Airway epithelial cell (primary cell): ENCODE data around the gene TGM1. TPM values are rescaled to one million over a fixed set of nuclear protein-coding genes. Genes with fewer than 3 reads are reported as not detected.

ENCODE experiments used
- total RNA-seq: library from RNA; depleted of rRNA; stranded (reverse); fragments of >200 nt; gene quantifications from 2 replicates; pipeline ENCODE4 v1.2.3, GENCODE V29; 2015

The TGM1 gene
- total RNA-seq: 229 and 247 TPM in 2 replicates

DNA sequence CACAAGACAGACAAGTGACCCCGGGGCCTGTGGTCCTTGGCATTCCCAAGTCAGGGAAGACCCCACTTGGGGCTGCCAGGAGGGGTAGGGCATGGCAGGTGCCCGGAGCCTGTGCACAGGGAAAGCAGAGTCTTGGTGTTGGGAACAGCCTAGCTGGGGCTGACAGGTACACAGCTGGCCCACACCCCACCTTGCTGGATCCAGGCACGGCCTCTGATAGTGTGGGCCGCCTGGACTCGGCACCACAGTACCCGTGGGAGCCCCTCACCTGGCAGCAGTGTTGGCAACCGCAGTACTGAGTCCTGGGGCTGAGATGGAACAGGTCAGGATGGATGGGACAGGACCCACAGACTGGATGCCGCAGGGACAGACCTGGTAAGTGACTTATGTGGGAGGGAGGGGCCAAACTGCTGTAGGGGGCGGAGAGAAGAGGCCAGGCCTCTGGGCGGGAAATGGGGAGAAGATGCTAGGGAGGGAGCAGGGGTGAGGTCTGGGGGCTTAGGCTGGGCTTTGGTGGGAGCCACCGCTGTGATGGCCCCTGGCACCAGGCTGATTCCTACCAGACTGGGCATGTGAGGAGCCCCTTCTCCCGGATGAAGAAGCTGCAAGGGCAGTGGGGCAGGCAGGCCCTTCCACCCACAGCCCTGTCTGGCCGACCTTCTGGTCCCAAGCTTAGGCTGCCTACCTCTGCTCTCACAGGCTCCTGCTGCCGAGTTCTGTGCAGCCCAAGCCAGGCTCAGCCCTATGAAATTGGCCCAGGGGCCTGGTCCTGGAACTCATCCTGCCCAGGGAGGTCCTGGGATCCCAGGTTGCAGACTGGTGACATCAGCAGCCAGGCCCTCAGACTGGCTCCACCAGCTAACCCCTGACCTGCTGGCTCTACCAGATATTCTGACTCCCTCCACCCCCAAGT is at the start of gene TGM1:
Gene TGM1 (minus strand): TSS at position 357 of the 913 bp plus-strand sequence. CDS start 825 bp downstream, outside the sequence.

DNA sequence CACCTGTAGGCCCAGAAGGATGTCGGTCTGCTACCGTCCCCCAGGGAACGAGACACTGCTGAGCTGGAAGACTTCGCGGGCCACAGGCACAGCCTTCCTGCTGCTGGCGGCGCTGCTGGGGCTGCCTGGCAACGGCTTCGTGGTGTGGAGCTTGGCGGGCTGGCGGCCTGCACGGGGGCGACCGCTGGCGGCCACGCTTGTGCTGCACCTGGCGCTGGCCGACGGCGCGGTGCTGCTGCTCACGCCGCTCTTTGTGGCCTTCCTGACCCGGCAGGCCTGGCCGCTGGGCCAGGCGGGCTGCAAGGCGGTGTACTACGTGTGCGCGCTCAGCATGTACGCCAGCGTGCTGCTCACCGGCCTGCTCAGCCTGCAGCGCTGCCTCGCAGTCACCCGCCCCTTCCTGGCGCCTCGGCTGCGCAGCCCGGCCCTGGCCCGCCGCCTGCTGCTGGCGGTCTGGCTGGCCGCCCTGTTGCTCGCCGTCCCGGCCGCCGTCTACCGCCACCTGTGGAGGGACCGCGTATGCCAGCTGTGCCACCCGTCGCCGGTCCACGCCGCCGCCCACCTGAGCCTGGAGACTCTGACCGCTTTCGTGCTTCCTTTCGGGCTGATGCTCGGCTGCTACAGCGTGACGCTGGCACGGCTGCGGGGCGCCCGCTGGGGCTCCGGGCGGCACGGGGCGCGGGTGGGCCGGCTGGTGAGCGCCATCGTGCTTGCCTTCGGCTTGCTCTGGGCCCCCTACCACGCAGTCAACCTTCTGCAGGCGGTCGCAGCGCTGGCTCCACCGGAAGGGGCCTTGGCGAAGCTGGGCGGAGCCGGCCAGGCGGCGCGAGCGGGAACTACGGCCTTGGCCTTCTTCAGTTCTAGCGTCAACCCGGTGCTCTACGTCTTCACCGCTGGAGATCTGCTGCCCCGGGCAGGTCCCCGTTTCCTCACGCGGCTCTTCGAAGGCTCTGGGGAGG is 47.9 kb upstream of the TGM1 start, which contains the start of gene LTB4R:
Gene LTB4R (plus strand): TSS at position 857 of the 959 bp plus-strand sequence. CDS start 4,150 bp downstream, outside the sequence.

DNA sequence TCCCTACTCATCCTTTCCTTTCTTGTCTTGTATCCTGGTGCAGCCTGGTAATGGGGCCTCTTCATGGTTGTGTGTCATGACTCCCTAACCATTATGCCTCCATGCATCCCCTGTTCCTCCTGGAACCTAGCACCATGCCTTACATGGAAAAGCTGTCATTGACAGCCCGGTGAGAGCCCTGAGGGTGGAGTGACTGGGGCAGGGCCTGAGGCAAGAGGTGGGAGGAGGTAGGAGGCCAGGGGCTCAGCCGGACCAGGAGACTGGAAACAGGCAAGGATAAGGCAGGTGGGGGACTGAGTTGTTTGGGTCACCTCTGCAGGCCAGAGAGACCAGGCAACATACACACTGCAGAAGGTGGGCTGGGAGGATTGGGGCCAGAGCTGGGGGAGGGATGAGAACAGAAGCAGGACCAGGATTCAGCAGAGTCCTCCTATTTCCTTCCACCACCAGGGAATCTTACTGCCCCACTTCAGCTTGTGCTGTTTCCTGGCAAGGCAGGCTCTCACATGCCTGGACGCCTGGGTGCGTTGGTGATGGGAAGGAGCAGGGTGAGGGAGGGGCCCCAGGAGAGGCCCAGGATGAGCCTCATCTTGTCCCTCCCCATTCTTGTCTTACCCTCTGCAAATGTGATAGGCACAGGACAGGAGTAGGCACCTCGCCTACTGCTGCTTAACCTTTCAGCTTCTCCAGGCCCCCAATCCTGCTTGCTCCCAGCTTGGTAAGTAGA is 46.7 kb upstream of the TGM1 start, which contains the start of gene LTB4R2:
Gene LTB4R2 (plus strand): TSS at position 603 of the 727 bp plus-strand sequence. CDS start 525 bp downstream, outside the sequence.

DNA sequence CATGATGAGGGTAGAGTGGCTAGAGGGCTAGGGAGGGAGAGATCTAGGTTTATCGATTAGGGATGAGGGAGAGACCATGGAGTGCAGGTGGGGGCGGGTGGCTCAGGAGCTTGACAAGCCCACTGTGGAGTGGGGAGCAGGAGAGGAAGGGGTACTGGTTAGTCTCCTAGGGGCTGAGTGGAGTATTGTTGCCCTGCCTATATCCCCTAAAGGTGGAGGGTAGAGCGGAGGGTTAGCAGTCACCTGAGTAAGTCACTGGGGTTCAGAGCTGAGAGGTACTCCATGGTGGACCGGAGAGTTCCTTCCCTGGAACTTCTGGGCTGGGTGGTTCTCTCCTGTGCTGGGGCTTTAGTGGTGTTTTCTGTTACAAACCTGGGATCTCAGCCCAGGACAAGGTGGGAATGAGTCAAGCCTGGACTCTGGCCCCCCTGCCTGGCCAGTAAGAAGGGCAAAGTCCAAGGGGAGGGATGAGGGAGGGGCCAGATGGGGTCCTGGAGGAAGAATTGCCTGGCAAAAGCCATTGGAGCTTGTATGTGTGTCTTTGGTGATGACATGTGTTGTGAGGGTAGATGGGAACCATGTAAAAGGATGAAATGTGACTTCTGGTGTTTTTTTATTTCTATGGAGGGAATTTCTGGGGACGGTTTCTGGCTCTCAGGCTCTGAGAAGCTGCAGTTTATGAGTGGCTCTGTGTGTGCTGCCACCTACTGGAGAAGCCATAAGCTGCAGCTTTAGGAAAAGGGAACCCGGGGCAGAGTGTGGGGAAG is 44.8 kb upstream of the TGM1 start, which contains the start of gene CIDEB:
Gene CIDEB (minus strand): TSS at position 403 of the 767 bp plus-strand sequence. CDS start 119 bp downstream, at position 284.

GRCh38 chr14:24299255-24300191 is 36.5 kb upstream of the TGM1 start, which contains the start of the genes DHRS1 and NOP9:
TSS of gene DHRS1 (minus strand) at chr14:24299780. CDS start at chr14:24299106, 674 bp downstream.
TSS of gene NOP9 (plus strand) at chr14:24299850. CDS start at chr14:24299955, 105 bp downstream.

GRCh38 chr14:24271134-24271833 is 8.3 kb upstream of the TGM1 start, which contains the start of gene RABGGTA:
TSS of gene RABGGTA (minus strand) at chr14:24271597. CDS start at chr14:24271115, 482 bp downstream.

GRCh38 chr14:24232645-24233537 is 30.1 kb downstream of the TGM1 start, which contains the start of gene GMPR2:
TSS of gene GMPR2 (plus strand) at chr14:24232929. CDS start at chr14:24233254, 325 bp downstream.

DNA sequence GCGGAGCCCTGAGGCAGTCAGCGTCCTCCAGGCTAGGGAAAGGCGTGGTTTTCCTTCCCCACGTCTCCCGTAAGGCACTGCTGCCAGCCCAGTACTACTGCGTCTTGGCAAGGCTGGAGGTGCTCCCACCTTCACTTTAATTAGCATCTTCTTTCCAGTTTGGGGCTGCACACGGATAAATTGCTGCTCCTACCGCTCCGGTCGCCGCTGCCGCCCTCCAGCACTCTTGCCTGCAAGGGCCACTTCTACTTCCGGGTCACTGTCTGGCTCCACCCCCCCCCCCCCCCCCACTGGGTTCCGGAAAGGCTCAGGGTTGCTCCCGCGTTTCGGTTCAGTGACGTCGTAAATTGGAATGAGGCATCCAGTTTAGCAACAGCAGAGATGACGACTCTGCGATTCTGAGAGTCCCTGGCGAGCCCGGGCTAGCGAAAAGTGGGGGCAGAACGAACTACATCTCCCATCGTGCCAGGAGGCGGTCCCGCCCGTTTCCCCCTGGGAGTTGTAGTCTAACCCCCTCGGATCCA is 30.8 kb downstream of the TGM1 start, which contains the start of gene NEDD8:
Gene NEDD8 (minus strand): TSS at position 247 of the 524 bp plus-strand sequence. CDS start 100 bp downstream, at position 147.

GRCh38 chr14:24215495-24216344 is 47.3 kb downstream of the TGM1 start, which contains the start of gene MDP1:
TSS of gene MDP1 (minus strand) at chr14:24216066. CDS start at chr14:24215955, 111 bp downstream.

DNA sequence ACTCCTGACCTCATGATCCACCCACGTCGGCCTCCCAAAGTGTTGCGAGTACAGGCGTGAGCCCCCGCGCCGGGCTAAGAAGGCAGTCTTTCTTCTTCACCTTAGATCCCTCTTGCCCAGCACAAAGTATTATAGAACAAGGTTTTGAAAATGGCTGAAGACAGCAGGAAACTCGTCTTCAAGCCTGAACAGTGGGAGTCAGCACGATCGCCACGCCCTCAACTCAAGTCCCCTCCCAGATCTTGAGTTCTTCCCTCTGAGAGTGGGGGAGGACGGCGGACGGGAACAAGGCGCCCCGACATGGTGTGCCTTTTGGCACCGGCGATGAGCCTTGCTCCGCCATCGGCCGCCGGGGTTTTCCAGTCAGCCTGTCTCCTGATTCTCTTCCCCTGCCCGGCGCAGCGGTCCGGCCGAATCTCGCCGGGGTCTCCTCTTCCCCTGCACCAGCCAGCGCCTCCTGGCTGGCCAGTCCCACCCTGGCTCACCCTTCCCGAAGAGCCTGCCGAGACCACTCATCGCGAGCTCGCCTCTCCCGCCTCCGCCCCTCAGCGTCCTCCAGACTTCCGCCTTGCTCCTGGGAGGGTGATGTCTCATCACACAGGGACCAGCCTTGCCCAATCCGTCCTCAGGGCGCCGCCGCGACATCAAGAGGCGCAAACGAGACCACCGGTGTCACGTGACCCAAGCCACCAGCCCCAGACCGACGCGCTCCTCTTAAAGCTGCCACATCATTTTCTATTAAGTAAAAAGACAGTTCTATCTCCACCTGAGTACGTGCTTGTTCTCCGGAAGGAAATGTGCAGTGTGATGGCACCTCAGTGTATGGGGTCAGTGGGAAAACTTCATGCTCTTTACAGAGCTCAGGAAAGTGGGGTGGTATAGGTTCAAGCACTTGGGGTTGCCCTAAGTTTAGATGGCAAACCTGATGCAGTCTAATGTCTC is 49.8 kb downstream of the TGM1 start, which contains the start of gene CHMP4A:
Gene CHMP4A (minus strand): TSS at position 565 of the 942 bp plus-strand sequence. CDS start 49 bp downstream, at position 516.

Other genes starting within 250 kb of the TGM1 start
- gene CARMIL3, start 211.2 kb downstream of the TGM1 start, total RNA-seq: 0.07 TPM in 1 of 2 replicates, not detected in the other
- not detected in 2 replicates for gene CPNE6, start 191.6 kb downstream of the TGM1 start, total RNA-seq
- gene PCK2, start 168.9 kb downstream of the TGM1 start, total RNA-seq: 15.0 and 15.2 TPM in 2 replicates
- 37.3 and 48.1 TPM in 2 replicates for gene DCAF11, start 148.4 kb downstream of the TGM1 start, total RNA-seq
- gene NRL, start 148.2 kb downstream of the TGM1 start, total RNA-seq: 0.23 and 1.5 TPM in 2 replicates
- gene FITM1, start 132.5 kb downstream of the TGM1 start, total RNA-seq: not detected in 2 replicates
- 143 and 167 TPM in 2 replicates for gene PSME1, start 127.0 kb downstream of the TGM1 start, total RNA-seq
- gene EMC9, start 121.6 kb downstream of the TGM1 start, total RNA-seq: 19.5 and 25.0 TPM in 2 replicates
- 54.1 and 80.0 TPM in 2 replicates for gene PSME2, start 116.6 kb downstream of the TGM1 start, total RNA-seq
- gene RNF31, start 115.7 kb downstream of the TGM1 start, total RNA-seq: 37.5 and 96.2 TPM in 2 replicates
- gene IRF9, start 101.9 kb downstream of the TGM1 start, total RNA-seq: 10.6 and 14.6 TPM in 2 replicates
- 20.7 and 24.2 TPM in 2 replicates for gene REC8, start 91.1 kb downstream of the TGM1 start, total RNA-seq
- 69.6 and 70.8 TPM in 2 replicates for gene IPO4, start 74.4 kb downstream of the TGM1 start, total RNA-seq
- gene TM9SF1, start 67.7 kb downstream of the TGM1 start, total RNA-seq: 46.4 and 51.1 TPM in 2 replicates
- not detected in 2 replicates for gene TSSK4, start 57.5 kb downstream of the TGM1 start, total RNA-seq
- gene CHMP4A, start 49.7 kb downstream of the TGM1 start, total RNA-seq: 60.7 and 77.1 TPM in 2 replicates
- gene MDP1, start 47.1 kb downstream of the TGM1 start, total RNA-seq: 11.5 and 12.0 TPM in 2 replicates
- 243 and 248 TPM in 2 replicates for gene NEDD8, start 30.8 kb downstream of the TGM1 start, total RNA-seq
- 30.3 and 45.9 TPM in 2 replicates for gene GMPR2, start 30.2 kb downstream of the TGM1 start, total RNA-seq
- gene TINF2, start 20.6 kb downstream of the TGM1 start, total RNA-seq: 52.2 and 64.4 TPM in 2 replicates
- 58.5 and 80.3 TPM in 2 replicates for gene RABGGTA, start 8.4 kb upstream of the TGM1 start, total RNA-seq
- 82.6 and 85.4 TPM in 2 replicates for gene DHRS1, start 36.6 kb upstream of the TGM1 start, total RNA-seq
- gene NOP9, start 36.7 kb upstream of the TGM1 start, total RNA-seq: 20.7 and 32.6 TPM in 2 replicates
- gene CIDEB, start 44.8 kb upstream of the TGM1 start, total RNA-seq: 2.2 and 2.7 TPM in 2 replicates
- gene LTB4R2, start 47.0 kb upstream of the TGM1 start, total RNA-seq: 55.2 and 59.3 TPM in 2 replicates
- 7.7 and 16.1 TPM in 2 replicates for gene LTB4R, start 48.3 kb upstream of the TGM1 start, total RNA-seq
- 0.85 and 1.6 TPM in 2 replicates for gene ADCY4, start 71.9 kb upstream of the TGM1 start, total RNA-seq
- gene RIPK3, start 76.8 kb upstream of the TGM1 start, total RNA-seq: 5.4 and 6.0 TPM in 2 replicates
- 24.3 and 29.6 TPM in 2 replicates for gene NFATC4, start 105.0 kb upstream of the TGM1 start, total RNA-seq
- gene NYNRIN, start 135.8 kb upstream of the TGM1 start, total RNA-seq: 16.4 and 21.9 TPM in 2 replicates
- gene CBLN3, start 166.5 kb upstream of the TGM1 start, total RNA-seq: 0.56 and 1.1 TPM in 2 replicates
- 60.4 and 66.9 TPM in 2 replicates for gene KHNYN, start 166.8 kb upstream of the TGM1 start, total RNA-seq
- 17.0 and 34.2 TPM in 2 replicates for gene SDR39U1, start 179.6 kb upstream of the TGM1 start, total RNA-seq
- not detected in 2 replicates for gene CMA1, start 245.1 kb upstream of the TGM1 start, total RNA-seq